ENCODE data around the gene GK. TPM values are rescaled to one million over a fixed set of nuclear protein-coding genes. Genes with fewer than 3 reads are reported as not detected.

GK gene
- total RNA-seq, 1 experiment from 2014 or later, result 9.8 TPM

DNA sequence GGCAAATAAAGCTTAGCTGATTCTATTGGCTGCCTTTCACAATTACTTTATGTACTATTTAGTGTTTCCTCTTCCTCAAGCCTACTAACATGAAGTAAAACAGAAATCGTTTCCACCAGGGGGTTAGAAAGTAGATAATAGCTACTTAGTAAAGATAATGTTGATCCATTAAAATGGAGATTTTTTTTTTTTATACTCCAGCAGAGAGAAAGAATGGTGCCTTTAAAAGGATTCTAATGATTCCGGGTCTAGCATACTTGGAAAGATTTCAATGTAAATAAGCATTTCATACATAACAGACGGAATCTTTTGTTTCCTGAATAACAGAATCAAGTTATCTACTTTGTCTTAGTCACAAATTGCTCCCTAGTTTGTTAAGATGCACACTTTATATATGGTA, 37.1 kb downstream of the GK start:
- peaks cover 5 to 57% of the 10 kb centered on the region in 2 experiments; a peak in 4 of 5 replicates for H3K9me3 Mint-ChIP-seq
- Histone ChIP-seq H2BK15ac (ENCODE audit: low read depth, low read length) (no peak overlapping the region), H3K9me3 (ENCODE audit: control insufficient read depth, low read depth, low read length) (no peaks in the 10 kb centered on the region), H3K79me2 (ENCODE audit: insufficient read depth, low read length) (no peaks in the 10 kb centered on the region), H4K5ac (ENCODE audit: insufficient read length, low read depth, low read length) (no peak overlapping the region), H3K14ac (ENCODE audit: insufficient read depth, low read length) (no peak overlapping the region), H3K9ac (ENCODE audit: extremely low read depth, insufficient read length, low read length) (no peak overlapping the region), H3T11ph (ENCODE audit: low read length) (no peak overlapping the region), H4K91ac (ENCODE audit: insufficient read length, low read depth, low read length) (no peak overlapping the region), H4K20me1 (ENCODE audit: control insufficient read depth, insufficient read depth, insufficient read length) (no peaks in the 10 kb centered on the region), H3K4me1 (ENCODE audit: insufficient read depth, low read length) (peaks cover 8% of the 10 kb centered on the region; the same call in 1 of the 2 replicates), H3K4me2 (ENCODE audit: insufficient read depth, insufficient read length, low read length) (no peak overlapping the region), H3K79me1 (ENCODE audit: insufficient read depth, low read depth, low read length, poor library complexity, severe bottlenecking) (no peaks in the 10 kb centered on the region), H2BK20ac (ENCODE audit: low read depth, low read length, poor library complexity, severe bottlenecking) (no peak overlapping the region), H2AFZ (ENCODE audit: low read length) (no peak overlapping the region), H3K27me3 (ENCODE audit: insufficient read depth, low read length) (no peaks in the 10 kb centered on the region), H3K23me2 (ENCODE audit: insufficient read length, low read depth, low read length, poor library complexity, severe bottlenecking) (no peaks in the 10 kb centered on the region), H2BK5ac (ENCODE audit: insufficient read length, low read length) (no peak overlapping the region), H3K56ac (ENCODE audit: insufficient read length, low read depth, low read length) (no peak overlapping the region), H4K8ac (replicated peaks; ENCODE audit: insufficient read length, low read depth, low read length) (no peak overlapping the region), H3K27ac (ENCODE audit: insufficient read length, low read depth, low read length) (no peak overlapping the region), H3K18ac (ENCODE audit: insufficient read length, low read depth, low read length) (no peak overlapping the region), H2BK12ac (ENCODE audit: insufficient read length, low read depth, low read length) (no peak overlapping the region), H2AK5ac (ENCODE audit: insufficient read length, low read length) (no peak overlapping the region), H3K4ac (ENCODE audit: low read depth, low read length) (no peak overlapping the region), H2BK120ac (ENCODE audit: low read depth, low read length, poor library complexity, severe bottlenecking) (no peak overlapping the region), H3K23ac (ENCODE audit: insufficient read length, low read depth, low read length) (no peak overlapping the region)
- peaks cover 3 to 9% (median 5%) of the 10 kb centered on the region in 3 experiments; a peak in 5 of 7 replicates for H3K36me3 Mint-ChIP-seq (ENCODE audit: insufficient read depth in 1 of 3, low read depth in 3 of 3)
- no peaks in the 10 kb centered on the region for H3K27me3 Mint-ChIP-seq (ENCODE audit: low read depth)
- H3K4me1 Mint-ChIP-seq, result peaks cover 46 to 57% of the 10 kb centered on the region in 2 experiments
- peak overlapping the region; percentile 54 to 87 (median 67); a peak in 5 of 7 replicates for H3K27ac Mint-ChIP-seq
- DNase-seq, result no peak
- WGBS (ENCODE audit: extremely low coverage, insufficient read length, low lambda C conversion rate), result no CpG with 5 or more reads among the region's 3 CpGs
- TF ChIP-seq, protein P1, sequence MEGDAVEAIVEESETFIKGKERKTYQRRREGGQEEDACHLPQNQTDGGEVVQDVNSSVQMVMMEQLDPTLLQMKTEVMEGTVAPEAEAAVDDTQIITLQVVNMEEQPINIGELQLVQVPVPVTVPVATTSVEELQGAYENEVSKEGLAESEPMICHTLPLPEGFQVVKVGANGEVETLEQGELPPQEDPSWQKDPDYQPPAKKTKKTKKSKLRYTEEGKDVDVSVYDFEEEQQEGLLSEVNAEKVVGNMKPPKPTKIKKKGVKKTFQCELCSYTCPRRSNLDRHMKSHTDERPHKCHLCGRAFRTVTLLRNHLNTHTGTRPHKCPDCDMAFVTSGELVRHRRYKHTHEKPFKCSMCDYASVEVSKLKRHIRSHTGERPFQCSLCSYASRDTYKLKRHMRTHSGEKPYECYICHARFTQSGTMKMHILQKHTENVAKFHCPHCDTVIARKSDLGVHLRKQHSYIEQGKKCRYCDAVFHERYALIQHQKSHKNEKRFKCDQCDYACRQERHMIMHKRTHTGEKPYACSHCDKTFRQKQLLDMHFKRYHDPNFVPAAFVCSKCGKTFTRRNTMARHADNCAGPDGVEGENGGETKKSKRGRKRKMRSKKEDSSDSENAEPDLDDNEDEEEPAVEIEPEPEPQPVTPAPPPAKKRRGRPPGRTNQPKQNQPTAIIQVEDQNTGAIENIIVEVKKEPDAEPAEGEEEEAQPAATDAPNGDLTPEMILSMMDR (conservative IDR thresholded peaks at IDR 0.05), result no peak
- H3K4me3 Mint-ChIP-seq, result no peak overlapping the region; a peak in 2 of 5 replicates
